GM13977 (cell line): Measurements from ENCODE around the gene PER2.

Experiments
- DNase-seq: peaks from one replicate; pipeline ENCODE4 v3.0.0; 2012; ENCODE audit warnings: low spot score
- CTCF ChIP-seq: IDR thresholded peaks from 2 replicates; pipeline ENCODE4 v1.5.1; 2012; ENCODE audit warnings: mild to moderate bottlenecking, control low read depth; ENCODE audit not compliant: insufficient read depth; ENCODE audit errors: extremely low read depth, missing control alignments
- in situ Hi-C: fragments of 300-500 bp; cut with MboI; formaldehyde crosslinking; loops from one replicate; pipeline ENCODE4 v1.12.0; 2022; ENCODE audit warnings: low sequenced_read_pairs, low pct_unique_long_range_greater_than_20kb, mixed read lengths, inconsistent platforms; ENCODE audit not compliant: unreplicated experiment

The PER2 gene

GRCh38 chr2:238286987-238287736, 1.2 kb downstream of the PER2 start:
- in situ Hi-C loops = no loop called here
- DNase-seq = no peak
- no peak for TF ChIP-seq CTCF

- in situ Hi-C loops = no loop called here
- TF ChIP-seq CTCF = no peak
- no peak for DNase-seq
Measured at GRCh38 chr2:238286551-238286950, 1.9 kb downstream of the PER2 start.

GRCh38 chr2:238286095-238286494, 2.3 kb downstream of the PER2 start:
- DNase-seq = no peak
- no peak for TF ChIP-seq CTCF
- in situ Hi-C loops = no loop called here

- no peak for TF ChIP-seq CTCF
- DNase-seq = no peak
- in situ Hi-C loops = no loop called here
Measured at GRCh38 chr2:238285653-238286082, 2.7 kb downstream of the PER2 start.

GRCh38 chr2:238284802-238285515, 3.5 kb downstream of the PER2 start:
- TF ChIP-seq CTCF = no peak
- in situ Hi-C loops = no loop called here
- no peak for DNase-seq

GRCh38 chr2:238282861-238283738, 5.3 kb downstream of the PER2 start:
- in situ Hi-C loops = no loop called here
- no peak for TF ChIP-seq CTCF
- no peak for DNase-seq
